ENCODE data around the gene GAB2.
"Not testable (repeated sequence)": the region's sequence is repeated elsewhere in the genome, so short reads cannot be mapped to it uniquely, and the experiment has no call there.

Gene GAB2

GRCh38 chr11:78229106-78229505 lies 188.5 kb downstream of the GAB2 start:
- no peak overlapping the region for H3K4me3 ChIP-seq (ENCODE audit: low read length)

GRCh38 chr11:78228467-78228866 lies 189.2 kb downstream of the GAB2 start:
- peaks cover 14% of the 10 kb centered on the region for H3K36me3 ChIP-seq (ENCODE audit: insufficient read depth, low read length)
- H3K9me3 ChIP-seq (replicated peaks; ENCODE audit: low read length), result no peaks in the 10 kb centered on the region
- no peak overlapping the region for H3K4me2 ChIP-seq (ENCODE audit: low read length)
- no peak overlapping the region for H3K4me3 ChIP-seq (ENCODE audit: low read length)
- H3K9ac ChIP-seq (ENCODE audit: low read depth, low read length), result no peak overlapping the region
- no peaks in the 10 kb centered on the region for H3K27me3 ChIP-seq (ENCODE audit: control insufficient read depth, insufficient read depth, low read length)
- H3K4me1 ChIP-seq (ENCODE audit: control insufficient read depth, insufficient read depth, low read length), result peaks cover 12% of the 10 kb centered on the region

More at GRCh38 chr11:78229106-78229505, 188.5 kb downstream of the GAB2 start:
- Histone ChIP-seq H3K27me3 (ENCODE audit: control insufficient read depth, insufficient read depth, low read length) (no peaks in the 10 kb centered on the region), H3K9me3 (replicated peaks; ENCODE audit: low read length) (no peaks in the 10 kb centered on the region), H3K9ac (ENCODE audit: low read depth, low read length) (no peak overlapping the region), H3K36me3 (ENCODE audit: insufficient read depth, low read length) (peaks cover 13% of the 10 kb centered on the region), H3K4me1 (ENCODE audit: control insufficient read depth, insufficient read depth, low read length) (peaks cover 12% of the 10 kb centered on the region), H3K4me2 (ENCODE audit: low read length) (no peak overlapping the region)

DNA sequence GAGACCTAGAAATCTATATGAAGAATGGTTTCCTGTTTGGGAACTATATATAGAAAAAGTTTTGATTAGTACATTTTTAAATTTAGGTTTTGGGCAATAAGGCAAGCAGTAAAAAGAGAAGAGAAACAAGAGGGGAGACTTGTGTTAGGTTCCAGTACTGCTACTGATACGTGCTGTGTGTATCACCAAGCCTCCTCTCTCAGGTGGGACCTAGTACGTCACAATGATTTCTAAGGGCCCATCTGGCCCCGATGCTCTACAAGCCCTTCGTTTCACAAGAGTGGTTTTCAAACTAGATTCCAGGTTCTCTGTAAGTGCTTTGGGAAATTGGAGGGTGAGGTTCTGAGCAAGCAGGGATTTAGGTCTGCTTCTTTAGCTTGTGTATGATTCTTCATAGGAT lies 189.7 kb downstream of the GAB2 start:
- Histone ChIP-seq H3K9ac (ENCODE audit: low read depth, low read length) (no peak overlapping the region), H3K4me2 (ENCODE audit: low read length) (no peak overlapping the region), H3K9me3 (replicated peaks; ENCODE audit: low read length) (no peaks in the 10 kb centered on the region), H3K36me3 (ENCODE audit: insufficient read depth, low read length) (peaks cover 19% of the 10 kb centered on the region), H3K27me3 (ENCODE audit: control insufficient read depth, insufficient read depth, low read length) (no peaks in the 10 kb centered on the region), H3K4me1 (ENCODE audit: control insufficient read depth, insufficient read depth, low read length) (peaks cover 12% of the 10 kb centered on the region), H3K4me3 (ENCODE audit: low read length) (no peak overlapping the region)

DNA sequence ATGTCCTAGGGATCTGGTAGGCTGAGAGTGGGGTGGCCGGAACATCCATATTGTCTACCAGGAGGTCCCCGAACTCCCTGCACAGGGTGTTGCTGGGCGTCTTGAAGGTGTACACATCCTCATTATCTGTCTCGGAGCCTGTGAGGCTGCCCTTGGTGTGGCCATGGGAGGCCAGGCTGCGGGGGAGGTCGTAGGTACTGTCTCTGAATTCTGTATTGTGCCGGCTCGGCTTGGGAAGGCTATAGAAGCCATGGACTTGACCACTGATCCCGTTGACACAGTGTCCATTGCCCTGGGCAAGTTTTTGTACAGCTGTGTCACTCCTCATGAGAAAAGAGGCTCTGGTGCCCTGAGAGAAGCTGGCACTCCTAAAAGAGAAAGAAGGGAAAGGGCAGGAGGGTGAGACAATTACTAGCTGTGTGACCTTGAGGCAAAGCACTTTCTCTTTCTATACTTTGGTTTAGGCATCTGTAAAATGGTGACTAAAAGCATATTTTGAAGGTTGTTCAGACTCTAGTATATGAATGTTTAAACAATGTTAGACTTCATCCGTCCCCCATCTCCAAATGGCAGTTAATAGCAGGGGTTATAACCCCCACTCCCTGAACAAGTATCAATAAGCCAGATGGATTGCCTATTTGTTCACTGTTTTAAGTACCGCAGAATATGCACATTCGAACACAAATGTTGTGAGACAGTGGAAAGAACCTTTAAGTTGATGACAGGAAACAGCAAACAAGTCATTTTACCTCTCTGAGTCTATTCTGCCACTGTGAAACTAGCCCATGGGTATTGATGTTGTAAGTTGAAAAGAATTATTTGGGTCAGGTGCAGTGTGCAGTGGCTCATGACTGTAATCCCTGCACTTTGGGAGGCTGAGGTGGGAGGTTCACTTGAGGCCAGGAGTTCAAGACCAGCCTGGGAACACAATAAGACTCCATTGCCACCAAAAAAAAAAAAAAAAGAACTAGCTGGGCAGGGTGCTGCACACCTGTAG lies 190.6 kb downstream of the GAB2 start:
- Histone ChIP-seq H3K4me3 (ENCODE audit: low read length) (no peak overlapping the region), H3K27me3 (ENCODE audit: control insufficient read depth, insufficient read depth, low read length) (no peaks in the 10 kb centered on the region), H3K9ac (ENCODE audit: low read depth, low read length) (no peak overlapping the region), H3K9me3 (replicated peaks; ENCODE audit: low read length) (no peaks in the 10 kb centered on the region), H3K4me2 (ENCODE audit: low read length) (no peak overlapping the region), H3K36me3 (ENCODE audit: insufficient read depth, low read length) (peaks cover 23% of the 10 kb centered on the region), H3K4me1 (ENCODE audit: control insufficient read depth, insufficient read depth, low read length) (peaks cover 5% of the 10 kb centered on the region)

GRCh38 chr11:78224906-78225420 lies 192.7 kb downstream of the GAB2 start:
- Histone ChIP-seq H3K27me3 (ENCODE audit: control insufficient read depth, insufficient read depth, low read length) (no peaks in the 10 kb centered on the region), H3K36me3 (ENCODE audit: insufficient read depth, low read length) (peaks cover 29% of the 10 kb centered on the region), H3K4me3 (ENCODE audit: low read length) (no peak overlapping the region), H3K4me1 (ENCODE audit: control insufficient read depth, insufficient read depth, low read length) (no peaks in the 10 kb centered on the region), H3K9ac (ENCODE audit: low read depth, low read length) (no peak overlapping the region), H3K4me2 (ENCODE audit: low read length) (no peak overlapping the region), H3K9me3 (replicated peaks; ENCODE audit: low read length) (no peaks in the 10 kb centered on the region)

DNA sequence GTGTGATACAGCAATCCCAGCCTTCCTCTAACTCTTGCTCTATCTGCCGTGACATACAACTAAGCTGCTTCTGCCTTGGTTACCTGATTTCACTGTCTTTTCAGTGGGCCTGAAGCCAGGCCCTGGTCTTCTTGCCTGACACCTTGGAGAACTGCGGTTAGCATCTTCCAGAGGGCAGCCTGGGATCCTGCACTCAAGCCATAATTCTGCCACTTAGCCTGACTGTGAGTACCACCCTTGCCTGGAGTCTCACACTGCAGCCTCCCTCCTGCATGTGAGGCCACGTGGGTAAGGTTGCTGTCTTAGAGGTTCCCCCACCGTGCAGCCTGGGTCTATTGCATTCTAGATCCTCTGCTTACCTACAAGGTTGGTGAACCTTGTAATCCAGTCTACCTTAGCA lies 193.1 kb downstream of the GAB2 start:
- peaks cover 33% of the 10 kb centered on the region for H3K36me3 ChIP-seq (ENCODE audit: insufficient read depth, low read length)
- H3K9ac ChIP-seq (ENCODE audit: low read depth, low read length), result no peak overlapping the region
- no peaks in the 10 kb centered on the region for H3K9me3 ChIP-seq (replicated peaks; ENCODE audit: low read length)
- no peaks in the 10 kb centered on the region for H3K27me3 ChIP-seq (ENCODE audit: control insufficient read depth, insufficient read depth, low read length)
- no peak overlapping the region for H3K4me2 ChIP-seq (ENCODE audit: low read length)
- no peaks in the 10 kb centered on the region for H3K4me1 ChIP-seq (ENCODE audit: control insufficient read depth, insufficient read depth, low read length)
- H3K4me3 ChIP-seq (ENCODE audit: low read length), result no peak overlapping the region

- Histone ChIP-seq H3K4me2 (ENCODE audit: low read length) (no peak overlapping the region), H3K4me3 (ENCODE audit: low read length) (no peak overlapping the region), H3K9ac (ENCODE audit: low read depth, low read length) (no peak overlapping the region), H3K9me3 (replicated peaks; ENCODE audit: low read length) (no peaks in the 10 kb centered on the region), H3K4me1 (ENCODE audit: control insufficient read depth, insufficient read depth, low read length) (no peaks in the 10 kb centered on the region), H3K36me3 (ENCODE audit: insufficient read depth, low read length) (peaks cover 37% of the 10 kb centered on the region), H3K27me3 (ENCODE audit: control insufficient read depth, insufficient read depth, low read length) (no peaks in the 10 kb centered on the region)
Observed at GRCh38 chr11:78223320-78223954, 194.2 kb downstream of the GAB2 start.

GRCh38 chr11:78222726-78223125 lies 194.9 kb downstream of the GAB2 start:
- H3K4me1 ChIP-seq (ENCODE audit: control insufficient read depth, insufficient read depth, low read length); H3K9me3 ChIP-seq (replicated peaks; ENCODE audit: low read length); H3K9ac ChIP-seq (ENCODE audit: low read depth, low read length); H3K27me3 ChIP-seq (ENCODE audit: control insufficient read depth, insufficient read depth, low read length); H3K4me3 ChIP-seq (ENCODE audit: low read length); H3K4me2 ChIP-seq (ENCODE audit: low read length): not testable (repeated sequence)
- peaks cover 37% of the 10 kb centered on the region for H3K36me3 ChIP-seq (ENCODE audit: insufficient read depth, low read length)

GRCh38 chr11:78221396-78222315 lies 196.0 kb downstream of the GAB2 start:
- no peak overlapping the region for H3K4me2 ChIP-seq (ENCODE audit: low read length)
- H3K27me3 ChIP-seq (ENCODE audit: control insufficient read depth, insufficient read depth, low read length), result no peaks in the 10 kb centered on the region
- H3K9ac ChIP-seq (ENCODE audit: low read depth, low read length), result no peak overlapping the region
- no peaks in the 10 kb centered on the region for H3K4me1 ChIP-seq (ENCODE audit: control insufficient read depth, insufficient read depth, low read length)
- peaks cover 37% of the 10 kb centered on the region for H3K36me3 ChIP-seq (ENCODE audit: insufficient read depth, low read length)
- H3K9me3 ChIP-seq (replicated peaks; ENCODE audit: low read length), result no peaks in the 10 kb centered on the region
- H3K4me3 ChIP-seq (ENCODE audit: low read length), result no peak overlapping the region

DNA sequence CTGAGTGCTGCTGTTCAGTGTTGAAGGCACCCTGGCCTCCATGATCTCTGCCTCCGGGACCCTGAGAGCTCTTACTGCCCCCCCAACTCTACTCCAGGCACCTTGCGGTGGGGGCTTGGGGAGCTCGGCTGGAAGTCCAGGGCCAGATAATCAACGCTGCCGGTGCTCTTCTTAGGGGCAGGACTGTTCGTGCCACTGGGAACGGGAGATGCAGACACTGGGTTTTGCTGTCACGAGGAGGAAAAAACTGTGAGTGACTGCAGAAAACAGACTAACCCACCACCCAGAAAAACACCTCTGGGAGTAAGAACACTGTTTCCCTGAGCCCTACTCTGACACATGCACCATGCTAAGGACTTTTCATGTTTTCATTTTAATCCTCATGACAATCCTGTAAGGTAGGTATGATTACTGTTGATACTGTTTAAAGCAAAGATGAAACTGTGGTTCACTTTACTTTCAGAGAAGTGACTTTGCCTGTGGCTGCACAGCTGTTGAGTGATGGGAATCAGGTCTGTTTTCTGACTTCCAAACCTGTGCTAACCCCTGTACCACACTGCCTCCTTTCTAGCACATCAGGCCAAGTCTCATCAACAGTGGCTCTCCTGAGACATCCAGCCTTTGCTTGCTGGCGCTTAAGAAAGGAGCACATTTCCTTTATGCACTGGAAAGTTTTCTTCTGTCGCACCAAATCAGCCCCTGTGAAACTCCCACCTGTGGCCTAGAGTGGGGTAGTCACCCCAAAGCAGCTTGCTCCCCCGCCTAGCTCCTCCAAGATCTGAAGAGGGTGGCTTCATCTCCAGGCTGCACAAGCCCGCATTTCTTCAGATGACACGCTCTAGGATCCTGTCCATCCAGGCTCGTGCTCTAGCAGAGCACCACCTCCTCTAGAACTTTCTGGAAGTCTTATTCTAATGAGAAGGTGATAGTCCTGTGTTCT lies 197.1 kb downstream of the GAB2 start:
- peaks cover 44% of the 10 kb centered on the region for H3K36me3 ChIP-seq (ENCODE audit: insufficient read depth, low read length)

More for the DNA sequence above, 197.1 kb downstream of the GAB2 start:
- no peaks in the 10 kb centered on the region for H3K4me1 ChIP-seq (ENCODE audit: control insufficient read depth, insufficient read depth, low read length)
- no peak overlapping the region for H3K9ac ChIP-seq (ENCODE audit: low read depth, low read length)
- no peak overlapping the region for H3K4me3 ChIP-seq (ENCODE audit: low read length)
- no peaks in the 10 kb centered on the region for H3K9me3 ChIP-seq (replicated peaks; ENCODE audit: low read length)
- H3K4me2 ChIP-seq (ENCODE audit: low read length), result no peak overlapping the region
- no peaks in the 10 kb centered on the region for H3K27me3 ChIP-seq (ENCODE audit: control insufficient read depth, insufficient read depth, low read length)
